Uterus (tissue), 2 donors: Measurements from ENCODE around the gene CEP85L.
A peak's percentile ranks its signal among the peaks of the same experiment; 100 is the strongest.

Experiments
- POLR2A ChIP-seq, 2 donors: fragments of 450-650 bp; IDR thresholded peaks; one replicate each; pipeline ENCODE4 v1.6.1; 2016; ENCODE audit warnings: antibody characterized with exemption in 2 of 2, mild to moderate bottlenecking in 1 of 2, moderate library complexity in 1 of 2
- TF ChIP-seq, protein P1 (sequence below), 4 experiments: fragments of 200-600 bp in 2 of 4; fragments of 450-650 bp in 2 of 4; sonication (generic) in 2 of 4; IDR thresholded peaks; one replicate each; pipeline ENCODE4 v1.5.1; 2016 to 2019; ENCODE audit warnings: antibody characterized with exemption in 4 of 4, mild to moderate bottlenecking in 2 of 4, moderate library complexity in 1 of 4

DNA sequence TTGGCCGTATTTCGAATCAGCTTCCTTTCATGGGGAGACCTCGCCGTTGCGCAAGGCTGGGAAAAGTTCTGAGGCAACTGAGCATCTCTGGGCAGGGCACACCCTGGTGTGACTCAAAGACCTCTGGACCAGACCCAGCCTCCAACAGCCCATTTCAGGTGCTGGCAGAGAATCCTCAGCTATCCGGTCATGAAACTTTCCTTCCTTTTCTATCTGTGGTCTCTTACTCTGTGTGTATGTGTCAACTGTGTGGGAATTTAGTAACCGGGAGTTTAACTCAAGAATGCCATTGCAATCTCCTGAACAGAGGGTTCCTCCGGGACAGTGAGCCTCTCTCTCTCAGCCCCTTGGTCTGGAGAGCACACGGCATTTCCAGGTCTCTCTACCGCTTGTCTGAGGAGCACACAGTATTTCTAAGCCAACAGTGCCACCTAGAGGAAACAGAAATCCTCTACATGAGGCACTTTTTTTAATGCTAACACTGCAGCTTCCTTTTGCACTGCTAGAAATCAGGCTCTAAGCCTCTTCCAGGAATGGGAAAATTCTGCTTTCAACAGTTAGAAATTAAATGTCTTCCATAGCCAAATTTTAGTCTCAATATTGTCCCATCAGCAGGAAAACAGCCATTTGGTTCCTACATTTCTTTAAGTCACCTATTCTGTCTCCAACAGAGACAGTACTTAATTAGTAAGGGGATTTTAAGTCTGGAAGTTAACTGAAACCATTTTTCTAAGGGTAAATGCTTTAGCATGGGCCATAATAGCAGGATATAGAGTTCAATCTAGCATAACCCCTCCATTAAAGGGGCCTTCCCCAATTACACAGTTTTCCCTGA lies 70.6 kb downstream of the CEP85L start:
- TF ChIP-seq POLR2A (IDR thresholded peaks at IDR 0.05), result no peak
- TF ChIP-seq, protein P1, sequence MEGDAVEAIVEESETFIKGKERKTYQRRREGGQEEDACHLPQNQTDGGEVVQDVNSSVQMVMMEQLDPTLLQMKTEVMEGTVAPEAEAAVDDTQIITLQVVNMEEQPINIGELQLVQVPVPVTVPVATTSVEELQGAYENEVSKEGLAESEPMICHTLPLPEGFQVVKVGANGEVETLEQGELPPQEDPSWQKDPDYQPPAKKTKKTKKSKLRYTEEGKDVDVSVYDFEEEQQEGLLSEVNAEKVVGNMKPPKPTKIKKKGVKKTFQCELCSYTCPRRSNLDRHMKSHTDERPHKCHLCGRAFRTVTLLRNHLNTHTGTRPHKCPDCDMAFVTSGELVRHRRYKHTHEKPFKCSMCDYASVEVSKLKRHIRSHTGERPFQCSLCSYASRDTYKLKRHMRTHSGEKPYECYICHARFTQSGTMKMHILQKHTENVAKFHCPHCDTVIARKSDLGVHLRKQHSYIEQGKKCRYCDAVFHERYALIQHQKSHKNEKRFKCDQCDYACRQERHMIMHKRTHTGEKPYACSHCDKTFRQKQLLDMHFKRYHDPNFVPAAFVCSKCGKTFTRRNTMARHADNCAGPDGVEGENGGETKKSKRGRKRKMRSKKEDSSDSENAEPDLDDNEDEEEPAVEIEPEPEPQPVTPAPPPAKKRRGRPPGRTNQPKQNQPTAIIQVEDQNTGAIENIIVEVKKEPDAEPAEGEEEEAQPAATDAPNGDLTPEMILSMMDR (IDR thresholded peaks at IDR 0.05), result peak; percentile 63 to 85 (median 73)
